IMR-90 (cell line): Measurements from ENCODE around the gene FASLG. TPM values are rescaled to one million over a fixed set of nuclear protein-coding genes. Genes with fewer than 3 reads are reported as not detected.

ENCODE experiments used
- ATAC-seq: fragments of 200-7000 bp; cut with Tn5 transposase; 2 replicates; pipeline ENCODE4 v1.9.1; 2020; ENCODE audit warnings: low read depth, mild to moderate bottlenecking, moderate library complexity
- BruUV-seq: library from RNA; stranded (reverse); fragments of 400-500 nt; replicated peaks from 2 replicates; lab custom pipeline; 2021; lab: Mats Ljungman, UMichigan
- CTCF ChIA-PET: fragments of 300-600 bp; formaldehyde crosslinking; extraction: SDS; loops from one replicate; lab custom pipeline; 2021; ENCODE audit warnings: antibody characterized with exemption; lab: Yijun Ruan, JAX
- POLR2A ChIA-PET: fragments of 300-600 bp; sonication (Branson Sonifier 250); formaldehyde crosslinking; loops from one replicate; lab custom pipeline; 2022; ENCODE audit warnings: antibody characterized with exemption; ENCODE audit not compliant: unreplicated experiment; lab: Charles Lee
- DNase-seq: peaks from one replicate; pipeline ENCODE4 v3.0.0; 2013
- H2AFZ ChIP-seq: replicated peaks from 2 replicates; pipeline ENCODE3; 2013; ENCODE audit warnings: low read length, mild to moderate bottlenecking; ENCODE audit not compliant: poor library complexity
- H2AK5ac ChIP-seq: 2 replicates; pipeline ENCODE4 v1.6.1; 2013; ENCODE audit warnings: low read depth, low read length, inconsistent platforms
- H2AK9ac ChIP-seq: replicated peaks from 2 replicates; pipeline ENCODE3; 2013; ENCODE audit warnings: mild to moderate bottlenecking, low read depth, low read length, moderate library complexity; ENCODE audit not compliant: poor library complexity
- H2BK120ac ChIP-seq: 2 replicates; pipeline ENCODE4 v1.6.1; 2013; ENCODE audit warnings: low read depth, low read length, inconsistent platforms
- H2BK15ac ChIP-seq: 3 replicates; pipeline ENCODE4 v1.6.1; 2013; ENCODE audit warnings: low read depth, low read length, inconsistent platforms
- H2BK20ac ChIP-seq: 2 replicates; pipeline ENCODE4 v1.6.1; 2013; ENCODE audit warnings: low read depth, mild to moderate bottlenecking, inconsistent platforms, low read length, moderate library complexity
- H2BK5ac ChIP-seq: 2 replicates; pipeline ENCODE4 v1.6.1; 2013; ENCODE audit warnings: mild to moderate bottlenecking, low read depth, low read length, inconsistent platforms; ENCODE audit not compliant: poor library complexity, severe bottlenecking
- H3K14ac ChIP-seq: replicated peaks from 2 replicates; pipeline ENCODE4 v1.6.1; 2013; ENCODE audit warnings: low read depth, low read length, inconsistent platforms
- H3K18ac ChIP-seq: 2 replicates; pipeline ENCODE4 v1.6.1; 2013; ENCODE audit warnings: low read depth, low read length, control low read depth
- H3K23ac ChIP-seq: 2 replicates; pipeline ENCODE4 v1.6.1; 2013; ENCODE audit warnings: low read depth, low read length, inconsistent platforms
- H3K27ac ChIP-seq: 2 replicates; pipeline ENCODE4 v1.5.1; 2013; ENCODE audit warnings: mild to moderate bottlenecking, control low read depth, low read length; ENCODE audit not compliant: insufficient read depth
- H3K27me3 ChIP-seq: 2 replicates; pipeline ENCODE4 v1.6.1; 2013; ENCODE audit warnings: low read length; ENCODE audit not compliant: control insufficient read depth, insufficient read depth
- H3K36me3 ChIP-seq: 2 replicates; pipeline ENCODE4 v1.6.1; 2013; ENCODE audit warnings: low read length, mixed read lengths; ENCODE audit not compliant: control insufficient read depth, insufficient read depth
- H3K4ac ChIP-seq: 2 replicates; pipeline ENCODE4 v1.6.1; 2013; ENCODE audit warnings: low read depth, low read length, inconsistent platforms
- H3K4me1 ChIP-seq: 2 replicates; pipeline ENCODE4 v1.6.1; 2013; ENCODE audit warnings: low read length, mixed read lengths; ENCODE audit not compliant: control insufficient read depth, insufficient read depth
- H3K4me2 ChIP-seq: 2 replicates; pipeline ENCODE4 v1.6.1; 2013; ENCODE audit warnings: low read depth, mild to moderate bottlenecking, control low read depth, low read length, moderate library complexity
- H3K4me3 ChIP-seq: 2 replicates; pipeline ENCODE4 v1.5.1; 2013; ENCODE audit warnings: low read depth, mild to moderate bottlenecking, control low read depth, low read length, moderate library complexity; ENCODE audit not compliant: insufficient read depth
- H3K56ac ChIP-seq: 2 replicates; pipeline ENCODE4 v1.6.1; 2013; ENCODE audit warnings: low read length, inconsistent platforms; ENCODE audit not compliant: insufficient read depth; ENCODE audit errors: extremely low read depth
- H3K79me1 ChIP-seq, 2 experiments: 2 replicates each; pipeline ENCODE4 v1.6.1; 2013; ENCODE audit warnings: low read length in 2 of 2, inconsistent platforms in 1 of 2, low read depth in 1 of 2
- H3K9ac ChIP-seq: 2 replicates; pipeline ENCODE4 v1.6.1; 2013; ENCODE audit warnings: low read depth, low read length, control low read depth
- H3K9me1 ChIP-seq: 2 replicates; pipeline ENCODE4 v1.6.1; 2013; ENCODE audit warnings: low read length, inconsistent platforms; ENCODE audit not compliant: insufficient read depth
- H3K9me3 ChIP-seq: 2 replicates; pipeline ENCODE4 v1.6.1; 2013; ENCODE audit warnings: low read length; ENCODE audit not compliant: control insufficient read depth, insufficient read depth
- H4K20me1 ChIP-seq: 2 replicates; pipeline ENCODE4 v1.6.1; 2013; ENCODE audit warnings: low read length, inconsistent platforms; ENCODE audit not compliant: insufficient read depth
- H4K5ac ChIP-seq: 2 replicates; pipeline ENCODE4 v1.6.1; 2013; ENCODE audit warnings: mild to moderate bottlenecking, low read depth, low read length, control low read depth
- H4K8ac ChIP-seq, 2 experiments: 2 replicates each; pipeline ENCODE4 v1.6.1; 2013; ENCODE audit warnings: low read depth in 2 of 2, low read length in 2 of 2, control low read depth in 1 of 2, inconsistent platforms in 1 of 2
- H4K91ac ChIP-seq: 2 replicates; pipeline ENCODE4 v1.6.1; 2013; ENCODE audit warnings: low read depth, low read length, inconsistent platforms; ENCODE audit not compliant: insufficient read depth
- CEBPB ChIP-seq: IDR thresholded peaks from 2 replicates; pipeline ENCODE4 v1.6.1; 2012; ENCODE audit warnings: low read depth, low read length, improper control_type of control experiment
- RCOR1 ChIP-seq: IDR thresholded peaks from 2 replicates; pipeline ENCODE4 v1.6.1; 2012; ENCODE audit warnings: mild to moderate bottlenecking, low read length, improper control_type of control experiment; ENCODE audit not compliant: insufficient replicate concordance
- WGBS, 2 experiments: methylation state at CpG; one replicate each; pipeline versions ENCODE4 v1.1.5 to v1.1.7; 2013; ENCODE audit warnings: missing lambda C conversion rate in 2 of 2; ENCODE audit not compliant: insufficient read length in 1 of 2; ENCODE audit errors: extremely low coverage in 2 of 2; 5-methylcytosine and 5-hydroxymethylcytosine counted together
- dilution Hi-C: fragments of 300-500 bp; cut with HindIII; formaldehyde crosslinking; loops from one replicate; pipeline ENCODE4 v1.14.3; 2018; ENCODE audit warnings: low sequenced_read_pairs; ENCODE audit not compliant: unreplicated experiment
- in situ Hi-C: fragments of 300-500 bp; cut with MboI; formaldehyde crosslinking; loops from 3 replicates; pipeline ENCODE4 v1.14.3; 2019; ENCODE audit warnings: low sequenced_read_pairs, inconsistent platforms, mixed read lengths
- intact Hi-C: fragments of 100-400 bp; cut with micrococcal nuclease; formaldehyde crosslinking; loops from 2 replicates; pipeline ENCODE4 v1.10.0; 2022
- polyA plus RNA-seq, 3 experiments: library from polyadenylated mRNA; depleted of rRNA; stranded (reverse); fragments of >200 nt; gene quantifications; 2 replicates each; pipeline ENCODE4 v1.2.3, GENCODE V29; 2012; ENCODE audit warnings: low replicate concordance in 1 of 3
- total RNA-seq: library from RNA; depleted of rRNA; stranded (reverse); fragments of >200 nt; gene quantifications from 2 replicates; pipeline ENCODE4 v1.2.3, GENCODE V29; 2012

Gene FASLG
- total and polyA plus RNA-seq, 2 of the 4 experiments (the other 2 are of a cell fraction): 0.14 to 0.18 TPM

- Histone ChIP-seq H2BK20ac (no peak overlapping the region), H3K9me3 (no peaks in the 10 kb centered on the region), H3K27me3 (no peaks in the 10 kb centered on the region), H4K5ac (no peak overlapping the region), H2AK9ac (no peak overlapping the region), H3K9ac (no peak overlapping the region), H3K23ac (no peak overlapping the region), H3K4me3 (no peak overlapping the region), H3K27ac (no peak overlapping the region), H2BK120ac (no peak overlapping the region), H3K4me2 (no peak overlapping the region), H2AK5ac (no peak overlapping the region), H3K56ac (no peak overlapping the region), H3K4me1 (no peaks in the 10 kb centered on the region), H4K8ac (no peak overlapping the region), H4K91ac (no peak overlapping the region), H3K9me1 (no peaks in the 10 kb centered on the region), H4K20me1 (no peaks in the 10 kb centered on the region), H2BK5ac (no peak overlapping the region), H2AFZ (no peak overlapping the region), H3K14ac (no peak overlapping the region), H3K79me1 (no peaks in the 10 kb centered on the region), H3K4ac (no peak overlapping the region), H3K36me3 (no peaks in the 10 kb centered on the region), H2BK15ac (no peak overlapping the region), H3K18ac (no peak overlapping the region)
- ChIA-PET CTCF (interaction anchor here (0.6 kb wide), 1 partner anchor 13 kb away, joined by 3 read pairs; no protein-coding TSS in a partner anchor), POLR2A (no interaction called here)
- no TSS peak for BruUV-seq
- TF ChIP-seq RCOR1 (no peak), CEBPB (no peak)
- ATAC-seq (no peak), DNase-seq (no peak)
- intact Hi-C loops (no loop called here), dilution Hi-C loops (no loop called here), in situ Hi-C loops (loop anchor here (25.0 kb wide), 1 partner anchor 692 kb away; no protein-coding TSS in a partner anchor)
- no CpG with 5 or more reads among the region's 2 CpGs for WGBS, 2 experiments
These were observed 45.7 kb downstream of the FASLG start for GRCh38 chr1:172704420-172705210.
